ENCODE measurements around the gene NSF.

- TF ChIP-seq CTCF (IDR thresholded peaks at IDR 0.05): no peak
- TF ChIP-seq POLR2A (IDR thresholded peaks at IDR 0.05): no peak
Observed at GRCh38 chr17:46785696-46786095, 195.2 kb downstream of the NSF start.
